HG02759 (cell line): ENCODE data around the gene PVALEF.
"Not testable (repeated sequence)": the region's sequence is repeated elsewhere in the genome, so short reads cannot be mapped to it uniquely, and the experiment has no call there.

Experiments
- ATAC-seq: cut with Tn5 transposase; IDR thresholded peaks from one replicate; pipeline ENCODE4 v1.9.1; 2021; ENCODE audit warnings: mild to moderate bottlenecking, moderate library complexity; ENCODE audit not compliant: unreplicated experiment

Gene PVALEF

DNA sequence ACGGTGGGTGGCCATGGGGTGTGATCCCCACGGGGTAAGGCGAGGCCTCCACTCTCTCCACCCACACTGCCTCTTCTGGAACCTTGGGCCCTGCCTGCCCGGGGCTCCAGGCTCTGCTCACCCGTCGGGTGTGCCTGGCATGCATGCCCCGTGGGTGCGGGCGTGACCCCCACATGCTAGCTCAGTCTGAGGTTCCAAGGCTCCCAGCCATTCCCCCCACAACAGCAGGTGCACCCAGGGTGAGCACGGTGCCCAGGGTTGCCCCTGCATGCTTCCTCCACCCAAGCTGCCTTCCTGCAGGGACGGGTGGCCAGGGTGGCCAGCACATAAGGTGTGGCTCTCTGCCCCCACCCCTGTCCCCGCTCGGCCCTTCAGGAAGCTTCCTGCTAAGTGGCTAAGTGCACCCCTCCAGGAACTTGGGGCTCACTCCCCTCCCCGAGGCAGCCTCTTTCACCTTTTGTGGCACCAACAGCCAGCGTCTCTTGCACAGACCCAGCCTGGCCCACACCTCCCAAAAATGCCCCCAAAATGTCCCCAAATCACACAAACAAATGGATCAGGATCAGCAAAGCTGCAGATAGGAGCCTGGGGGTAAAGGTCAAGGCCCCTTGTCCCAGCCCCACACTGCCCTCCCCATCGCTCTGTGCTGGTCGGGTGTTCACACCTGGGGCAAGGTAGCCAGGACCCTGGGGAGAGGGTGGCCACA, 21.4 kb upstream of the PVALEF start:
- no peak for ATAC-seq

DNA sequence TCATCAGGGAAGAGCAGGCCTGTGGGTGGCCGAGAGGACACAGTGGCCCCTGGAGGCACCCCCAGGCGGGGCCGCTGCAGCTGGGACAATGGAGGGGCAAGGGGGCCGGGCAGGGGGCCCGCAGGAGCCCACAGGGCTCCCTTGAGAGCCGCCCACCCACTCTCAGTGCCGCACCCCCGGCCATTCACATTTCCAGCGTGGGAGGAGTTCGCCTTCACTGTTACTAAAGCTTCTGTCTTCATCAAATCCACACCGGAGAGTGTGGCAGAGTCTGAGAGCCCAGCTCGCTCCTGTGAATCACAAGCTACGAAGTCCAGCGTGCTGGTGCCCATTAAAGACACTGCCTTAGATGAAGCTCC, 20.9 kb upstream of the PVALEF start:
- ATAC-seq: no peak

GRCh38 chr17:81146208-81146607, 19.1 kb upstream of the PVALEF start:
- not testable (repeated sequence) for ATAC-seq

GRCh38 chr17:81147701-81148100, 17.6 kb upstream of the PVALEF start:
- no peak for ATAC-seq

DNA sequence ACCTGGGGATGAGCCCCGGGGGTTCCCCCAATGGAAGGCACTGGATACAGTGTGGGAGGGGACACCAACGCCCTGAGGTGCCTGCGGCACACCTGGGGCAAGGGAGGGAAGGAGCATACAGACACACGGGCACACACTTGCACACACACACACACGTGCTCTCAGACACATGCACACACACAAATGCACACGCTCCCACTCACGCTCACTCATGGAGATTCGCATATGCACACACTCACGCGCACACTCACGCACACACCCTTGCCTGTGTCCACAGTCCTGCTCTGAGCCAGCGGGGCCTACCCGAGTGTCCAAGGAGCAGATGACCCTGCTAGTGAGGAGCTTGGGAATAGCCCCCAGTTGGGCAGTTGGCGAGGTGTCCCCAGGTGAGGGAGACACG, 16.7 kb upstream of the PVALEF start:
- no peak for ATAC-seq

- no peak for ATAC-seq
These were observed 16.2 kb upstream of the PVALEF start for GRCh38 chr17:81148986-81149533.

DNA sequence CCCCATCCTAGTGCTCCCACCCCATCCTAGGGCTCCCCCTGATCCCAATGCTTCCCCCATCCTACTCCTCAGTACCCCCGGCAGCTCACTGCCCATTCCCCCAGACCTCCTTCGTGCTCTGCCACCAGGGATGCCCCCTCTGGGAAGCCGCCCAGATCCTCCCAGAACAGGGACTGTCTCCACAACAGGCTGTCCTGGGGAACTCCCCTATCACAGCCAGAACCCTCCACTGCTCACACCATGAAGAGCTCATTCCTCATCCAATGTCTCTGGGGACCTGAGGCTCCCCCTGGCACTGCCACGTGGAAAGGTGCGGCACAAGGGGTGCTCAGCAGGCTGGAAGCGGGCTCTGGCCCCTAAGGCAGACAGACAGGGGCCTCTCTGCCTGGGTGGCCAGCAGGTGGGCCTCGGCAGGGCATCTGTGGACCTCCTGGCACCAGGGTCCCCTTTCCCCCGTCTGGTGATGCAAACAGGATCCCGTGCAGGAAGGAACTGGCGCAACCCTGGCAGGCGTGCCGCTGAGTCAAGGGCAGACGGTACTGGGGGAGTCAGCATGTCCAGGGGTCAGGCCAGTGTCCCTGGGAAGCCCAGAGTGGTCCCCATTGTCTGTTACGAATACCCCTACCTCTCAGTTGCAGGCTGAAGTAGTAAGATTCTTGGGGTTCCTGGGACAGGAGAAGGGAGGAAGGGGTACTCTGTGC, 14.8 kb upstream of the PVALEF start:
- ATAC-seq: no peak

GRCh38 chr17:81151278-81151677, 14.0 kb upstream of the PVALEF start:
- ATAC-seq: no peak

DNA sequence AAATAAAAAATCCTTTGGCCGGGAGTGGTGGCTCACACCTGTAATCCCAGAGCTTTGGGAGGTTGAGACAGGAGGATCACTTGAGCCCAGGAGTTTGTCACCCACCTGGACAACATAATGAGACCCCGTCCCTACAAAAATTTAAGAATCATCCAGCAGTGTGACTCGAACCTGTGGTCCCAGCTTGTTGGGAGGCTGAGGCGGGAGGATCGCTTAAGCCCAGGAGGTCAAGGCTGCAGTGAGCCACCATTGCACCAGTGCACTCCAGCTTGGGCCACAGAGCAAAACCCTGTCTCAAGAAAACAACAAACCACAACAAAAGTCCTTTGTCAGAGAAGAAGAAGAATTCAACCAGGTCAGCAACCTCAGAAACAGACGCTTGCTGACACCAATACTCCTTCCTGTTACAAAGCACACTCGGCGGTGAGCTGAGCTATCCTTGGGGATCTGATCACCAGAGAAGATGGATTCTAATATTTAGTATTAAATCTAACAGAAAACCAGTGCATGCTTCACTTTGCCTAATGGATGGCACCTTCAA, 12.9 kb upstream of the PVALEF start:
- no peak for ATAC-seq

GRCh38 chr17:81153340-81153803, 11.9 kb upstream of the PVALEF start:
- no peak for ATAC-seq

- not testable (repeated sequence) for ATAC-seq
These were observed 11.3 kb upstream of the PVALEF start for GRCh38 chr17:81154016-81154415.

DNA sequence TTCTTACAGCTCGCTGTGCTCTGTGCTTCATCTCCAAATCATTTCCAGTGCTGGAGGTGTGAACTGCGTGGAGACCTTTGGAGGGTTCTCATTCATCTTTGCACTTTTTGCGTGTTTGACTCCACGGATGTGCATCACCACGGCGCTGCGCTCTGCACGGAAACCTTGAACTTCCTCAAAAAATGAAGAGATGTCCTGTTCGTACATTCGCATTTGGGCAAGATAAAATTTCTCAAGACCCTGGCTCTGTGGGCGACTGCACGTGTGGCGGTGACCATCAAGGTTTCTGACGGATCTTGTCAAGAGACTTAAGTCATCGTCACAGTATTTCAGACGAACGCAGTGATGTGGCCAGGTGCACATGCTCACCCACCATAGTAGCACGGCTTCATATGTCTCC, 10.3 kb upstream of the PVALEF start:
- no peak for ATAC-seq

GRCh38 chr17:81156866-81157805, 8.2 kb upstream of the PVALEF start:
- ATAC-seq: no peak

GRCh38 chr17:81157848-81158687, 7.2 kb upstream of the PVALEF start:
- ATAC-seq: no peak

DNA sequence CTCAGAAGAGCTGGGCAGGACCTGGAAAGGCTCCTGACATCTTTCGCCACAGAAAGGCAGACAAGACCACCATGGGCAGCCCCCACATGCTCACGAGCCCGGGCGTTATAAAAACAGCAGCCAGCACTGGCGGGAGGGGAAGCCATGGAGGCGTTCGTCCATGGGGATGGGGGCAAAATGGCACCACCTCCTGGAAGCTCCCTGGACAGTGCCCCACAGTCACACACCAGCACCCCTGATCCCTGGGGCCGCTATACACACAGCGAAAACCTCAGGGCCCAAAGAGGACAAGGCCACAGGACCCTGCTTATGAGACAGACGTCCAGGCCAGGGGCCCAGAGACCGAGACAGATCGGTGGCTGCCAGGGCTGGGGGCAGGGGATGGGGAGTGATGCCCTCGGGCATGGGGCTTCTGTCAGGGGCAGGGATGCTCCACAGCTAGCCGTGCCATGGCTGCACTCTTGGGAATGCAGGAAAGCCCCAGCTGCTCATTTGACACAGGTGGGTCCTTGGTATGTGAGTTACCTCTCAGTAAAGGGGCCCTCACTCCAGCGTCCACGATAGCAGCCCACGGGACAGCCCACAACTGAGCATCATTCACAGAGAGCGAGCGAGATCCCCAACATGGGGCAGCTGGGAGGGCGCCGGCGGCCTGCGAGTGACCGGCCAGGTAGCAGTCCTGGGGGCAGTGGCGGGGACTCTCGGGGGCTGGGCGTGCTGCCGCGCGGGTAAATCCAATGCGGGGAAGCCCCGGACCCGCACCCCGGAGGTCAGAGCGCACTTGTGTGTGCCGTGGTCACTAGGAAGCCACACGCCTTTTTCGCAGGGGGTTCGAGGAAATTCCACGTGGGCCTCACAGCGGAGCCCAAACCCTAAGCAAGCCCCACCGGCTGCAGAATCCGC, 6.4 kb upstream of the PVALEF start:
- no peak for ATAC-seq

DNA sequence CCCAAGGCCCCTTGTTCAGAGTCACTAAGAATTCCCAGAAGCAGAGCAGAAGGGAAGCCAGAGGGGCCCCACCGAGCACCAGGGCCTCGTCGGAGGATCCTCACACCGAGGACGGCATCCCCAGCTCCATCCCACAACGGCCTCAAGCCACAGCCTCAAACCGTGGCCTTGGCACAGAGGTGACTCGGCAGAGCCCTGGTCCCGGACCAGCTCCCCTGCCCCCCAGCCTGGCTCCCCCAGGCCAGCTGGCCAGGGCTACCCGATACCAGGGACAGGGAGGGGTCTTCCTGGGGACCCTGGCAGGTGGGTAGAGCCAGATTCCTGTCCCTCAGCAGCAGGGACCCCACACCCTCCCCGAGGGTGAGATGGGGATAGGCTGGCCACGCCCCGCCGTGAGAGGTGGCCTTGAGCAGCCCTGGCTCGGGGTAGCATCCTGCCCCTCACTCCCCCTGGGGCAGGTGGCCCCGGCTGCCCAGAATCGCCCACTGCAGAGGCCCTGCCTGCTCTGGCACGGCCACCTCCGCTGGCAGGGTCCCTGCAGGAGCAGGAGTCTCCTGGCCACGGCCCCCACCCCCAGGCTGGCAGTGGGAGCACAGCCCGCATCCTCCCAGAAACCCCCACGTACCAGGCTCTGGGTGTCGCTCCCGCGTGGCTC, 5.6 kb upstream of the PVALEF start:
- ATAC-seq: no peak

DNA sequence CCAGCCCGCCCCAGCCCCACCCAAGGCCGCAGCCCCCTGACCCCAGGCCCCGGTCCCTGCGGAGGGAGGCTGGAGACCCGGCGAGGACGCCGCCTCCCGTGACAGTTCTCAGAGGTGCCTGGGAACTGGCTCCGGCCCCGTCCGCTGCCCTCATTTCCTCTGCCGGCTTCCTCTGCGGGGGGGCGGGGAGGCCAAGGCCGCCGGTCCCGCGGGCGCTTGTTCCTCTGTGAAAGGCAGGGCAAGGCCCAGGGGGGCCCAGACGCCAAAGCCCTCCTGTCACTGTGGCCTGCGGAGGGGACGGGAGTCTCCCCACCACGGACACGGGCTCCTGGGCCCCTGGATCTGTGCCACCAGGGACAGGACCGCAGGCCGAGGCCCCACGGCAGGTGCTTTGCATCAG, 5.0 kb upstream of the PVALEF start:
- ATAC-seq: no peak

- no peak for ATAC-seq
These were observed 4.4 kb upstream of the PVALEF start for GRCh38 chr17:81160747-81161453.
